Body of pancreas (tissue), 4 donors: ENCODE data around the gene TSHZ2.

ENCODE experiments used
- POLR2A ChIP-seq, 3 donors: fragments of 450-650 bp; IDR thresholded peaks; one replicate each; pipeline ENCODE4 v1.6.1; 2016; ENCODE audit warnings: antibody characterized with exemption in 3 of 3, mild to moderate bottlenecking in 2 of 3
- TF ChIP-seq, protein P1 (sequence below), 7 experiments: fragments of 450-650 bp in 4 of 7; fragments of 200-600 bp in 3 of 7; sonication (generic) in 3 of 7; IDR thresholded peaks; one replicate each; pipeline ENCODE4 v1.5.1; 2016 to 2019; ENCODE audit warnings: antibody characterized with exemption in 7 of 7

DNA sequence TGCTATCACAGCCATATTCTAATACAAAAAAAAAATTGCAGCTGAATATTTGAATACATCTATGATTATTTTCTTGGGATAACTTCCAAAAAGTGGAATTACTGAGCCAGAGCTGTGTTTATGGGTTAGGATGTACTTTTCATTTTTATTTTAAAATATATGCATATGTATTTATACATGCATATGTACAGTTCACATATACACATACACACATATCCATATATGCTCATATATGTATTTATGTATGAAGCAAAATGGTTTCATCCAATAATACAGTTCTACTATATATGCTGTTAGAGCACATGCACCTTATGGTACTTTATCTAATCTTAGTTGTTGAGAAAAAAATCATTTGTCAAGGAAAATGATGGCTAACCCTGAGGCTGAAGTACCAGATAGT, 54.9 kb downstream of the TSHZ2 start:
- TF ChIP-seq, protein P1, sequence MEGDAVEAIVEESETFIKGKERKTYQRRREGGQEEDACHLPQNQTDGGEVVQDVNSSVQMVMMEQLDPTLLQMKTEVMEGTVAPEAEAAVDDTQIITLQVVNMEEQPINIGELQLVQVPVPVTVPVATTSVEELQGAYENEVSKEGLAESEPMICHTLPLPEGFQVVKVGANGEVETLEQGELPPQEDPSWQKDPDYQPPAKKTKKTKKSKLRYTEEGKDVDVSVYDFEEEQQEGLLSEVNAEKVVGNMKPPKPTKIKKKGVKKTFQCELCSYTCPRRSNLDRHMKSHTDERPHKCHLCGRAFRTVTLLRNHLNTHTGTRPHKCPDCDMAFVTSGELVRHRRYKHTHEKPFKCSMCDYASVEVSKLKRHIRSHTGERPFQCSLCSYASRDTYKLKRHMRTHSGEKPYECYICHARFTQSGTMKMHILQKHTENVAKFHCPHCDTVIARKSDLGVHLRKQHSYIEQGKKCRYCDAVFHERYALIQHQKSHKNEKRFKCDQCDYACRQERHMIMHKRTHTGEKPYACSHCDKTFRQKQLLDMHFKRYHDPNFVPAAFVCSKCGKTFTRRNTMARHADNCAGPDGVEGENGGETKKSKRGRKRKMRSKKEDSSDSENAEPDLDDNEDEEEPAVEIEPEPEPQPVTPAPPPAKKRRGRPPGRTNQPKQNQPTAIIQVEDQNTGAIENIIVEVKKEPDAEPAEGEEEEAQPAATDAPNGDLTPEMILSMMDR (IDR thresholded peaks at IDR 0.05): no peak
- no peak for TF ChIP-seq POLR2A (IDR thresholded peaks at IDR 0.05)
